Measurements from ENCODE around the gene P2RY6.

The P2RY6 gene

GRCh38 chr11:73320763-73321603 is 48.8 kb downstream of the P2RY6 start:
- Histone ChIP-seq H3K9ac (ENCODE audit: low read length in 2 of 2) (peak overlapping the region; percentile 31 to 55), H3K36me3 (ENCODE audit: control insufficient read depth in 2 of 2, insufficient read depth in 2 of 2, low read length in 2 of 2) (peaks cover 0 to 7% of the 10 kb centered on the region in 2 donors)

GRCh38 chr11:73321604-73322381 is 49.7 kb downstream of the P2RY6 start:
- peak overlapping the region; percentile 31 to 55 for H3K9ac ChIP-seq (ENCODE audit: low read length in 2 of 2)
- H3K27me3 ChIP-seq (ENCODE audit: control insufficient read depth in 1 of 2, insufficient read depth in 2 of 2, low read length in 2 of 2): no peaks in the 10 kb centered on the region
- no peaks in the 10 kb centered on the region for H3K9me3 ChIP-seq (ENCODE audit: control insufficient read depth in 2 of 2, low read length in 2 of 2)
- H3K4me1 ChIP-seq (ENCODE audit: control insufficient read depth, insufficient read depth, low read length): peaks cover 97% of the 10 kb centered on the region
- H3K4me3 ChIP-seq (ENCODE audit: low read length in 2 of 2): peak overlapping the region; percentile 3 to 29
- H3K36me3 ChIP-seq (ENCODE audit: control insufficient read depth in 2 of 2, insufficient read depth in 2 of 2, low read length in 2 of 2): peaks cover 0 to 7% of the 10 kb centered on the region in 2 donors
- H3K27ac ChIP-seq (ENCODE audit: low read length): peak overlapping the region; percentile 90

More at GRCh38 chr11:73320763-73321603, 48.8 kb downstream of the P2RY6 start:
- H3K4me1 ChIP-seq (ENCODE audit: control insufficient read depth, insufficient read depth, low read length): peaks cover 98% of the 10 kb centered on the region
- H3K27me3 ChIP-seq (ENCODE audit: control insufficient read depth in 1 of 2, insufficient read depth in 2 of 2, low read length in 2 of 2): no peaks in the 10 kb centered on the region
- H3K9me3 ChIP-seq (ENCODE audit: control insufficient read depth in 2 of 2, low read length in 2 of 2): no peaks in the 10 kb centered on the region
- H3K27ac ChIP-seq (ENCODE audit: low read length): peak overlapping the region; percentile 90
- H3K4me3 ChIP-seq (ENCODE audit: low read length in 2 of 2): no peak overlapping the region

GRCh38 chr11:73322382-73323306 is 50.5 kb downstream of the P2RY6 start:
- H3K9me3 ChIP-seq (ENCODE audit: control insufficient read depth in 2 of 2, low read length in 2 of 2): no peaks in the 10 kb centered on the region
- H3K9ac ChIP-seq (ENCODE audit: low read length in 2 of 2): peak overlapping the region; percentile 31 to 51
- H3K4me3 ChIP-seq (ENCODE audit: low read length in 2 of 2): peak overlapping the region; percentile 33 to 47
- H3K36me3 ChIP-seq (ENCODE audit: control insufficient read depth in 2 of 2, insufficient read depth in 2 of 2, low read length in 2 of 2): peaks cover 0 to 7% of the 10 kb centered on the region in 2 donors
- H3K4me1 ChIP-seq (ENCODE audit: control insufficient read depth, insufficient read depth, low read length): peaks cover 97% of the 10 kb centered on the region
- peak overlapping the region; percentile 90 for H3K27ac ChIP-seq (ENCODE audit: low read length)
- H3K27me3 ChIP-seq (ENCODE audit: control insufficient read depth in 1 of 2, insufficient read depth in 2 of 2, low read length in 2 of 2): no peaks in the 10 kb centered on the region

DNA sequence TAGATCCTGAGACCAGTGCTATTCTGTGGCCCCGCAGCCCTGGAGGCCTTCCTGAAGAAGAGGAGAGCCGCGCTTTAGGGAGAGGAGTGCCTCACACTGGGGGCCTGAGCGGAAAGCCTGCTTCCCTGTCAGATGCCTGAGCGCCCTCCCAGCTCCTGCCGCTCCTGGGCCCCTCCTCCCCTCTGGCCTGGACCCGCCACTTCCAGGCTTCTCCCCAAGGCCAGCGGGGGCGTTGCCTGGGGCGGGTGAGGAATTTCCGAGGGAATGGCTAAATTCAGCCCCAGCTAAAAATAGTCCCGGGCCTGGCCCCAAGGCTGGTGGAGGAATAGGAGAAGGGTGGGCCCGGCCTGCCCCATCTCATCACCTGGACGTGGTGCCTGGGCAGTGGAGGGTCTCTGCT is 51.3 kb downstream of the P2RY6 start:
- Histone ChIP-seq H3K9ac (ENCODE audit: low read length in 2 of 2) (peak overlapping the region; percentile 31 to 64), H3K4me1 (ENCODE audit: control insufficient read depth, insufficient read depth, low read length) (peaks cover 96% of the 10 kb centered on the region), H3K4me3 (ENCODE audit: low read length in 2 of 2) (peak overlapping the region; percentile 33 to 47), H3K36me3 (ENCODE audit: control insufficient read depth in 2 of 2, insufficient read depth in 2 of 2, low read length in 2 of 2) (peaks cover 0 to 7% of the 10 kb centered on the region in 2 donors), H3K27me3 (ENCODE audit: control insufficient read depth in 1 of 2, insufficient read depth in 2 of 2, low read length in 2 of 2) (no peaks in the 10 kb centered on the region), H3K9me3 (ENCODE audit: control insufficient read depth in 2 of 2, low read length in 2 of 2) (no peaks in the 10 kb centered on the region), H3K27ac (ENCODE audit: low read length) (peak overlapping the region; percentile 90)

DNA sequence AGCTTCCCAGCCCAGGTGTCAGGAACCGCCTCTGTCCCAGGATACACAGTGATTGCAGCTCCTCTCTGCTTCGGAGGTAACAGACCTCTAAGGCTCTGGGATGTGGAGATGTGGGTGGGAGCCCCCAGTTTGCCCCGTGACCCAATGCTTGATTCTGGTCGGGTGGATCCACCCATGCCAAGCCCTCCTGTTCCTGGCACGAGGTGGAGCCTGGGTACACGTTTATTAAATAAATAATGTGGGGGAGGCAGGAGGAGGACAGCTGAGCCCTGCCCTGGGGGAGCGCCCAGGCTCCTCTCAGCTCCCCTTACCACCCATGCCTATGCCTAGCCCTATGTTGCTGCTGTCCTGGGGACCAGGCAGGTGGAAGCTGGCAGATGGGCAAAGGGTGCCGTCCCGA is 52.0 kb downstream of the P2RY6 start:
- Histone ChIP-seq H3K36me3 (ENCODE audit: control insufficient read depth in 2 of 2, insufficient read depth in 2 of 2, low read length in 2 of 2) (peaks cover 0 to 7% of the 10 kb centered on the region in 2 donors), H3K4me3 (ENCODE audit: low read length in 2 of 2) (peak overlapping the region in 1 of 2 donors; percentile 47), H3K4me1 (ENCODE audit: control insufficient read depth, insufficient read depth, low read length) (peaks cover 94% of the 10 kb centered on the region), H3K9ac (ENCODE audit: low read length in 2 of 2) (peak overlapping the region; percentile 31 to 64), H3K27ac (ENCODE audit: low read length) (peak overlapping the region; percentile 90), H3K27me3 (ENCODE audit: control insufficient read depth in 1 of 2, insufficient read depth in 2 of 2, low read length in 2 of 2) (no peaks in the 10 kb centered on the region), H3K9me3 (ENCODE audit: control insufficient read depth in 2 of 2, low read length in 2 of 2) (no peaks in the 10 kb centered on the region)

DNA sequence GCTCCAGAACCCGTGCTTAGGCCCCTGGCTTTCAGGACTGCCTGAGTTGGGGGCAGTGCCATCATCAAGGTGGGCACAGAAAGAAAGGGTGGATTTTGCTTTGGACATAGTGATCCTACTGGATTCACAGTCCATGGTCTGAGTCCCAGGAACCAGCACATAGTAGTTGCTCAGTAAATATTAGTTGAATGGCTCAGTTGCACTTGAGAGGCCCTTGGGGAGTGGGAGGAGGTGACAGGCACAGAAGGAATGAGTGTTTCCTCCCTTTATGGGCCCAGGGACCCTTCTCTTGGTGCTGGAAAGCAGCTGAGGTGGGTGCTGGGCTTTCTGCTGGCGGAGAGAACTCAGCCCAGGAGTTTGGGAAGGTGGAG is 52.5 kb downstream of the P2RY6 start:
- Histone ChIP-seq H3K4me3 (ENCODE audit: low read length in 2 of 2) (peak overlapping the region in 1 of 2 donors; percentile 47), H3K4me1 (ENCODE audit: control insufficient read depth, insufficient read depth, low read length) (peaks cover 94% of the 10 kb centered on the region), H3K9ac (ENCODE audit: low read length in 2 of 2) (peak overlapping the region; percentile 31 to 64), H3K27ac (ENCODE audit: low read length) (peak overlapping the region; percentile 90), H3K9me3 (ENCODE audit: control insufficient read depth in 2 of 2, low read length in 2 of 2) (no peaks in the 10 kb centered on the region), H3K36me3 (ENCODE audit: control insufficient read depth in 2 of 2, insufficient read depth in 2 of 2, low read length in 2 of 2) (peaks cover 0 to 4% of the 10 kb centered on the region in 2 donors), H3K27me3 (ENCODE audit: control insufficient read depth in 1 of 2, insufficient read depth in 2 of 2, low read length in 2 of 2) (no peaks in the 10 kb centered on the region)

DNA sequence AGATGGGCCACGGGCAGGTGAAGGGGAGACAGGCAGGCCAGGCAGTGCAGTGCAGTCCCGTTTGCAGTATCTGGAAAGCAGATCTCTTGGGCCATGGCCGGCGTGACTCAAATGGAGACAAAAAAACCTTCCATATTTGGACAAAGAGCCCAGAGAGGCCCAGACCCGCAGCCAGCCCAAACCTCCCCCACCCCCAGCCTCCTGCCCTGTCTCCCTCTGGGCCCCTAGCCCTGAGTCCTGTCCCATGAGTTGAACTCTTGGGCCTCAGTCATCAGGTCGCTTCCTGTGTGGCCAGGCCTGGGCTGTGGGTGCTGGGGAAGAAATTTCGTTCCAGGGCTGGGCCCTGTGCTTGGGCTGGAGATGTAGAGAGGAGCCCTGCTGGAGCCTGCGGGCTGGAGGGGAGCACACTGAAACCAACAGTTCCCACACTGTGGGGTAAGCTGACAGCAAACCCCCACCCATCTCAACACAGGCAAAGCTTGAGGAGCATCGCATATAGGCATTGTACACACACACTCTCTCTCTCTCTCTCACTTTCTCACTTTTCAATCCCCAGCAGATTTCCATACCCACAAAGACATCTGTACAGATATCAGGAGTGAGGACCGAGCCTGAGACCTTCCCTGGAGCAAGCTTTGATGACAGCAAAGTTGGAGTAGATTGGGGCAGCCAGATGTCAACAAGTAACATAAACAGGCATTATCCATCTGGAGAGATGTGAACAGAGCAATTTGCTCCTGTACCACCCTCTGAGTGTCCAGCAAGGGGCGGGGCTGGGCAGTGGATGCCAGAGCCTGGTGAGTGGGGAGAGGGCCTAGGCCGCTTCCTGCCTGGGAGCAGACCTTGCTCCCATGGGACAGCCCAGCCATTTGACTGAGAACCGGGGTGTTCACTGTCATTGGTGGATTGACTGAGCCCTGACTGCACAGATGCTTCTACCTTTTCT is 53.2 kb downstream of the P2RY6 start:
- H3K4me1 ChIP-seq (ENCODE audit: control insufficient read depth, insufficient read depth, low read length): peaks cover 89% of the 10 kb centered on the region
- peak overlapping the region; percentile 31 to 64 for H3K9ac ChIP-seq (ENCODE audit: low read length in 2 of 2)

GRCh38 chr11:73326929-73327811 is 55.0 kb downstream of the P2RY6 start:
- Histone ChIP-seq H3K9ac (ENCODE audit: low read length in 2 of 2) (peak overlapping the region in 1 of 2 donors; percentile 21), H3K27ac (ENCODE audit: low read length) (peak overlapping the region; percentile 74), H3K4me1 (ENCODE audit: control insufficient read depth, insufficient read depth, low read length) (peaks cover 89% of the 10 kb centered on the region)

More for the DNA sequence above, 53.2 kb downstream of the P2RY6 start:
- Histone ChIP-seq H3K9me3 (ENCODE audit: control insufficient read depth in 2 of 2, low read length in 2 of 2) (no peaks in the 10 kb centered on the region), H3K4me3 (ENCODE audit: low read length in 2 of 2) (peak overlapping the region in 1 of 2 donors; percentile 47), H3K36me3 (ENCODE audit: control insufficient read depth in 2 of 2, insufficient read depth in 2 of 2, low read length in 2 of 2) (peaks cover 0 to 2% of the 10 kb centered on the region in 2 donors), H3K27ac (ENCODE audit: low read length) (peak overlapping the region; percentile 90), H3K27me3 (ENCODE audit: control insufficient read depth in 1 of 2, insufficient read depth in 2 of 2, low read length in 2 of 2) (no peaks in the 10 kb centered on the region)

More at GRCh38 chr11:73326929-73327811, 55.0 kb downstream of the P2RY6 start:
- peaks cover 0 to 2% of the 10 kb centered on the region in 2 donors for H3K36me3 ChIP-seq (ENCODE audit: control insufficient read depth in 2 of 2, insufficient read depth in 2 of 2, low read length in 2 of 2)
- no peaks in the 10 kb centered on the region for H3K9me3 ChIP-seq (ENCODE audit: control insufficient read depth in 2 of 2, low read length in 2 of 2)
- H3K4me3 ChIP-seq (ENCODE audit: low read length in 2 of 2): peak overlapping the region in 1 of 2 donors; percentile 29
- H3K27me3 ChIP-seq (ENCODE audit: control insufficient read depth in 1 of 2, insufficient read depth in 2 of 2, low read length in 2 of 2): no peaks in the 10 kb centered on the region

All from stomach smooth muscle (tissue), 2 donors.